ENCODE data around the gene PHLDA1. TPM values are rescaled to one million over a fixed set of nuclear protein-coding genes. Genes with fewer than 3 reads are reported as not detected.

The PHLDA1 gene
- total and polyA plus RNA-seq, 9 of the 15 experiments (the other 6 are each of a cell fraction or from before 2014, with no cell fraction given), result 0.15 to 2.9 (median 0.54) TPM

- in situ Hi-C loops (cut with MboI), result loop anchor here (5.0 to 25.0 kb wide), 2 partner anchors 521 to 696 kb away; partner anchors contain the start of genes CAPS2, GLIPR1L1 and KRR1
- Histone ChIP-seq H3K79me2 (ENCODE audit: control insufficient read depth, insufficient read depth, low read length) (no peaks in the 10 kb centered on the region), H3K4me2 (ENCODE audit: insufficient read depth, low read length) (peak overlapping the region; percentile 86), H3K4me3 (no peak overlapping the region), H3K9ac (ENCODE audit: insufficient read depth in 1 of 2, low read depth in 2 of 2, low read length in 2 of 2) (peak overlapping the region in 1 of 2 experiments; percentile 82; a peak in 3 of 4 replicates), H4K20me1 (replicated peaks; ENCODE audit: control insufficient read depth, insufficient read depth, low read length) (no peaks in the 10 kb centered on the region), H3K4me1 (replicated peaks in 1 of 2; ENCODE audit: control insufficient read depth in 2 of 2, insufficient read depth in 2 of 2, low read length in 2 of 2) (peaks cover 35 to 37% of the 10 kb centered on the region in 2 experiments; a peak in 4 of 5 replicates), H3K9me1 (ENCODE audit: control insufficient read depth, insufficient read depth, low read length) (no peaks in the 10 kb centered on the region), H3K36me3 (ENCODE audit: control insufficient read depth, insufficient read depth, low read length) (no peaks in the 10 kb centered on the region), H3K27ac (ENCODE audit: extremely low read depth, low read depth, low read length) (peak overlapping the region; percentile 76; the same call in 2 of the 3 replicates), H3K27me3 (ENCODE audit: control insufficient read depth in 2 of 2, insufficient read depth in 2 of 2, low read length in 2 of 2) (peaks cover 0 to 8% of the 10 kb centered on the region in 2 experiments; a peak in 1 of 5 replicates), H2AFZ (ENCODE audit: low read depth, low read length) (no peak overlapping the region), H3K9me3 (replicated peaks; ENCODE audit: control insufficient read depth, insufficient read depth, low read depth, low read length) (no peaks in the 10 kb centered on the region)
- CTCF ChIA-PET (ENCODE audit: low intra/inter-chr PET ratio), result interaction anchor here (0.7 kb wide), 1 partner anchor 1506 kb away, joined by 3 read pairs; no protein-coding TSS in a partner anchor
- no TSS peak for BruUV-seq (replicated peaks)
- 17% methylated on average over 5 of the region's 5 CpGs for WGBS (ENCODE audit: insufficient coverage, low coverage, missing lambda C conversion rate)
- no peak for FAIRE-seq
- ATAC-seq, result no peak
- intact Hi-C loops (cut with micrococcal nuclease), result loop anchor here (2.0 to 10.0 kb wide), 9 partner anchors 81 to 546 kb away; no protein-coding TSS in a partner anchor
- peak in 1 of 4 experiments; percentile 37 for DNase-seq (ENCODE audit: extremely low read depth in 1 of 4, low spot score in 3 of 4)
- POLR2A ChIA-PET, result interaction anchor here (0.6 kb wide), 1 partner anchor 112 kb away, joined by 3 read pairs; no protein-coding TSS in a partner anchor
- TF ChIP-seq ZNF212 (CRISPR knock-in tag; IDR thresholded peaks at IDR 0.05) (no peak), ATF4 (CRISPR knock-in tag; IDR thresholded peaks at IDR 0.05) (no peak), SMARCB1 (IDR thresholded peaks at IDR 0.05; ENCODE audit: insufficient read length, low read depth) (no peak), HDAC6 (IDR thresholded peaks at IDR 0.05; ENCODE audit: low read depth, low read length) (no peak), DACH1 (IDR thresholded peaks at IDR 0.05; ENCODE audit: partially characterized antibody) (peak; percentile 62), ZEB2 (IDR thresholded peaks at IDR 0.05) (0 out of 2 replicates have a peak, but pooled peaks have one; percentile 25), NBN (IDR thresholded peaks at IDR 0.05; ENCODE audit: low read depth) (0 out of 2 replicates have a peak, but pooled peaks have one; percentile 32), DPF2 (IDR thresholded peaks at IDR 0.05) (peak; percentile 79), KDM2B (CRISPR knock-in tag; IDR thresholded peaks at IDR 0.05) (no peak), CBFA2T2 (conservative IDR thresholded peaks at IDR 0.05) (peak; percentile 66), MTA2 (IDR thresholded peaks at IDR 0.05; ENCODE audit: low read depth) (peak; percentile 60), IFI16 (CRISPR knock-in tag; IDR thresholded peaks at IDR 0.05) (no peak), TCF7 (IDR thresholded peaks at IDR 0.05; ENCODE audit: borderline replicate concordance) (no peak), SMARCE1 (IDR thresholded peaks at IDR 0.05) (0 out of 2 replicates have a peak, but pooled peaks have one; percentile 41), FOXM1 (IDR thresholded peaks at IDR 0.05; ENCODE audit: low read depth) (peak; percentile 73), FOXM1 (CRISPR knock-in tag; IDR thresholded peaks at IDR 0.05; ENCODE audit: low read depth) (no peak), SMARCA4 (IDR thresholded peaks at IDR 0.05) (peak; percentile 83), ZKSCAN1 (IDR thresholded peaks at IDR 0.05; ENCODE audit: low read depth, low read length) (no peak), VEZF1 (CRISPR knock-in tag; IDR thresholded peaks at IDR 0.05) (0 out of 2 replicates have a peak, but pooled peaks have one; percentile 12), MYBL2 (IDR thresholded peaks at IDR 0.05; ENCODE audit: low read depth) (peak; percentile 37; the same call in 1 of the 2 replicates), MYBL2 (CRISPR knock-in tag; IDR thresholded peaks at IDR 0.05; ENCODE audit: borderline replicate concordance) (no peak), TEAD1 (CRISPR knock-in tag; IDR thresholded peaks at IDR 0.05) (no peak)
These were observed 1.8 kb upstream of the PHLDA1 start for GRCh38 chr12:76033081-76034011.

Data from K562 (cell line).